Neural cell (in vitro differentiated cells): ENCODE measurements around the gene PCCA.

ENCODE experiments used
- CTCF ChIP-seq: fragments of 450-650 bp; IDR thresholded peaks from 2 replicates; pipeline ENCODE4 v1.5.1; 2014; ENCODE audit warnings: antibody characterized with exemption, mild to moderate bottlenecking, moderate library complexity; ENCODE audit not compliant: poor library complexity, severe bottlenecking
- EP300 ChIP-seq: fragments of 450-650 bp; conservative IDR thresholded peaks from 2 replicates; pipeline ENCODE4 v1.6.1; 2014; ENCODE audit warnings: antibody characterized with exemption, mild to moderate bottlenecking, moderate library complexity; ENCODE audit not compliant: poor library complexity, severe bottlenecking
- EZH2 ChIP-seq: fragments of 200-600, 300-800 bp; shearing (Covaris generic), sonication (generic); IDR thresholded peaks from 2 replicates; pipeline ENCODE4 v1.6.1; 2014; ENCODE audit warnings: antibody characterized with exemption, low read length, borderline replicate concordance, mild to moderate bottlenecking; ENCODE audit not compliant: insufficient read depth, poor library complexity, severe bottlenecking
- POLR2AphosphoS5 ChIP-seq: IDR thresholded peaks from 2 replicates; pipeline ENCODE4 v1.6.1; 2012
- SMC3 ChIP-seq: fragments of 450-650 bp; conservative IDR thresholded peaks from 2 replicates; pipeline ENCODE4 v1.6.1; 2014; ENCODE audit warnings: antibody characterized with exemption, mild to moderate bottlenecking, moderate library complexity; ENCODE audit not compliant: poor library complexity
- TAF1 ChIP-seq: IDR thresholded peaks from 2 replicates; pipeline ENCODE4 v1.6.1; 2012; ENCODE audit warnings: low read depth
- TF ChIP-seq, protein P1 (sequence below): IDR thresholded peaks from 2 replicates; pipeline ENCODE4 v1.6.1; 2012; ENCODE audit warnings: borderline replicate concordance

DNA sequence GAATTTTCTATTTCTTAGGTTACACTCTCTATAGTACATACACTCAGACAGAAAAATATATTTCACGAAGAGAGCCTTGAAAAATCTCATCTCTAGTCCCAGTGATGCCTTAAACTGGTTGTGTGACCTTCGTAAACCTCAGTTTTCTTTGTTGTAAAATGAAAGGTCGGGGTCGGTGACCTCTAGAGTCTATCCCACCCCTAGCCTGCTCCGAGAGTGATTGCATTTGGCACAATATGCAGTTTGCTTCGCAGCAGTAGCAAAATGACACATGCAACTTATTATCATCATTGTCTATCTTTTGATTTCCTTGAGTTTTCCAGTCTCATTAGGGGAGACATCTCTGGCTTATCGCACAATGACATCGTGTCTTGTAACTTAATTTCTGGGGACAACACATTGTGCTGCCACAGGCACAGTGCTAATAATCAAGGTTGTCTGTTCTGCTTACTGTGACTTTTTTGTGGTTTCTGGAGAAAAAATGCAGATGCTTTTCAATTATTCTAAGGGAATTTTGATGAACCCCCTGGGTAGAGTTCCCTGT lies 384.7 kb downstream of the PCCA start:
- TF ChIP-seq CTCF (no peak), EZH2 (no peak), POLR2AphosphoS5 (no peak), SMC3 (no peak), TAF1 (no peak), EP300 (no peak)
- TF ChIP-seq, protein P1, sequence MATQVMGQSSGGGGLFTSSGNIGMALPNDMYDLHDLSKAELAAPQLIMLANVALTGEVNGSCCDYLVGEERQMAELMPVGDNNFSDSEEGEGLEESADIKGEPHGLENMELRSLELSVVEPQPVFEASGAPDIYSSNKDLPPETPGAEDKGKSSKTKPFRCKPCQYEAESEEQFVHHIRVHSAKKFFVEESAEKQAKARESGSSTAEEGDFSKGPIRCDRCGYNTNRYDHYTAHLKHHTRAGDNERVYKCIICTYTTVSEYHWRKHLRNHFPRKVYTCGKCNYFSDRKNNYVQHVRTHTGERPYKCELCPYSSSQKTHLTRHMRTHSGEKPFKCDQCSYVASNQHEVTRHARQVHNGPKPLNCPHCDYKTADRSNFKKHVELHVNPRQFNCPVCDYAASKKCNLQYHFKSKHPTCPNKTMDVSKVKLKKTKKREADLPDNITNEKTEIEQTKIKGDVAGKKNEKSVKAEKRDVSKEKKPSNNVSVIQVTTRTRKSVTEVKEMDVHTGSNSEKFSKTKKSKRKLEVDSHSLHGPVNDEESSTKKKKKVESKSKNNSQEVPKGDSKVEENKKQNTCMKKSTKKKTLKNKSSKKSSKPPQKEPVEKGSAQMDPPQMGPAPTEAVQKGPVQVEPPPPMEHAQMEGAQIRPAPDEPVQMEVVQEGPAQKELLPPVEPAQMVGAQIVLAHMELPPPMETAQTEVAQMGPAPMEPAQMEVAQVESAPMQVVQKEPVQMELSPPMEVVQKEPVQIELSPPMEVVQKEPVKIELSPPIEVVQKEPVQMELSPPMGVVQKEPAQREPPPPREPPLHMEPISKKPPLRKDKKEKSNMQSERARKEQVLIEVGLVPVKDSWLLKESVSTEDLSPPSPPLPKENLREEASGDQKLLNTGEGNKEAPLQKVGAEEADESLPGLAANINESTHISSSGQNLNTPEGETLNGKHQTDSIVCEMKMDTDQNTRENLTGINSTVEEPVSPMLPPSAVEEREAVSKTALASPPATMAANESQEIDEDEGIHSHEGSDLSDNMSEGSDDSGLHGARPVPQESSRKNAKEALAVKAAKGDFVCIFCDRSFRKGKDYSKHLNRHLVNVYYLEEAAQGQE: no peak
